ENCODE measurements around the gene INSR. TPM values are rescaled to one million over a fixed set of nuclear protein-coding genes. Genes with fewer than 3 reads are reported as not detected.
"Not testable (repeated sequence)": the region's sequence is repeated elsewhere in the genome, so short reads cannot be mapped to it uniquely, and the experiment has no call there.

Gene INSR
- total RNA-seq, 1 experiment from 2014 or later = 13.7 TPM

DNA sequence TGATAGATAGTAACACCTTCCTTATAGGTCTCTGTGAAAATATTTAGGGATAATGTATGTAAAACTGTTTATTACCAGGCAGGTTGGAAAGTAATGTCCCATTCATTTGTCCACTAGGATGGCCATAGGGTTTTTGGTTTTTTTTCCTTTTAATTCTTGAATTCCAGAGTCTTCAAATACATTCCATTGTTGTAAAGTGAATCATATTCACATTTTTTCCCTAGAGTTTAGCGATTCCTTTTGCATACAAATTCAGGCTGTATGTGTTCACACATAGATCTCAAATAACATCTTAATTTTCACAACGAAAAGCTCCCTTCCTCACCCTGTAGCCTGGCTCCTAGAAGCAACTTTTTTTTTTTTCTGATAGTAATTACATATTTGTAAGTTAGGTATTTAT is 226.5 kb downstream of the INSR start:
- Histone ChIP-seq H3K27ac (ENCODE audit: low read length) (no peak overlapping the region), H2AFZ (ENCODE audit: low read length) (no peak overlapping the region)

DNA sequence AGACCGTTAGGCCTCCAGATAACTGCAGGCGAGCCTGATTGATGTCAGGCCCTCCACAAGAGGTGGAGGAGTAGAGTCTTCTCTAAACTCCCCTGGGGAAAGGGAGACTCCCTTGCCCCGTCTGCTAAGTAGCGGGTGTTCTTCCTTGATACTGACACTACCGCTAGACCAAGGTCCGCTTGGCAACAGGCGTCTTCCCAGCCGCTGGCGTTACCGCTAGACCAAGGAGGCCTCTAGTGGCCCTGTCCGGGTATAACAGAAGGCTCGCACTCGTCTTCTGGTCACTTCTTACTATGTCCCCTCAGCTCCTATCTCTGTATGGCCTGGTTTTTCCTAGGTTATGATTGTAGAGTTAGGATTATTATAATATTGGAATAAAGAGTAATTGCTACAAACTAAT is 227.1 kb downstream of the INSR start:
- DNase-seq = not testable (repeated sequence)

More for the DNA sequence above, 226.5 kb downstream of the INSR start:
- H3K9ac ChIP-seq (ENCODE audit: low read length) = no peak overlapping the region
- H4K20me1 ChIP-seq (ENCODE audit: low read length) = no peaks in the 10 kb centered on the region
- intact Hi-C loops (cut with micrococcal nuclease) = no loop called here
- CTCF ChIA-PET = no interaction called here
- peaks cover 6% of the 10 kb centered on the region; the same call in 1 of the 2 replicates for H3K4me1 ChIP-seq (ENCODE audit: insufficient read depth, low read length)
- no peaks in the 10 kb centered on the region for H3F3A ChIP-seq (ENCODE audit: low read length, unreplicated experiment)
- H3K36me3 ChIP-seq (ENCODE audit: low read depth, low read length) = peaks cover 13% of the 10 kb centered on the region
- H3K4me3 ChIP-seq (ENCODE audit: low read length) = no peak overlapping the region
- no peak overlapping the region for H3K4me2 ChIP-seq (ENCODE audit: low read length)
- H3K79me2 ChIP-seq (ENCODE audit: low read length) = peaks cover 18% of the 10 kb centered on the region
- H3K9me3 ChIP-seq (ENCODE audit: low read length) = no peaks in the 10 kb centered on the region
- DNase-seq = no peak
- ATAC-seq = no peak
- TF ChIP-seq, protein P1, sequence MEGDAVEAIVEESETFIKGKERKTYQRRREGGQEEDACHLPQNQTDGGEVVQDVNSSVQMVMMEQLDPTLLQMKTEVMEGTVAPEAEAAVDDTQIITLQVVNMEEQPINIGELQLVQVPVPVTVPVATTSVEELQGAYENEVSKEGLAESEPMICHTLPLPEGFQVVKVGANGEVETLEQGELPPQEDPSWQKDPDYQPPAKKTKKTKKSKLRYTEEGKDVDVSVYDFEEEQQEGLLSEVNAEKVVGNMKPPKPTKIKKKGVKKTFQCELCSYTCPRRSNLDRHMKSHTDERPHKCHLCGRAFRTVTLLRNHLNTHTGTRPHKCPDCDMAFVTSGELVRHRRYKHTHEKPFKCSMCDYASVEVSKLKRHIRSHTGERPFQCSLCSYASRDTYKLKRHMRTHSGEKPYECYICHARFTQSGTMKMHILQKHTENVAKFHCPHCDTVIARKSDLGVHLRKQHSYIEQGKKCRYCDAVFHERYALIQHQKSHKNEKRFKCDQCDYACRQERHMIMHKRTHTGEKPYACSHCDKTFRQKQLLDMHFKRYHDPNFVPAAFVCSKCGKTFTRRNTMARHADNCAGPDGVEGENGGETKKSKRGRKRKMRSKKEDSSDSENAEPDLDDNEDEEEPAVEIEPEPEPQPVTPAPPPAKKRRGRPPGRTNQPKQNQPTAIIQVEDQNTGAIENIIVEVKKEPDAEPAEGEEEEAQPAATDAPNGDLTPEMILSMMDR (conservative IDR thresholded peaks at IDR 0.05; ENCODE audit: low read depth, low read length) = no peak
- no peak for TF ChIP-seq EZH2 (IDR thresholded peaks at IDR 0.05; ENCODE audit: low read length, unreplicated experiment)
- BruUV-seq (replicated peaks) = no TSS peak
- POLR2A ChIA-PET (ENCODE audit: unreplicated experiment) = interaction anchor here (0.6 kb wide), 1 partner anchor 34 kb away, joined by 3 read pairs; no protein-coding TSS in a partner anchor
- H3K9me2 ChIP-seq (replicated peaks; ENCODE audit: low read length) = no peaks in the 10 kb centered on the region
- H3K27me3 ChIP-seq (ENCODE audit: low read length) = no peaks in the 10 kb centered on the region

DNA sequence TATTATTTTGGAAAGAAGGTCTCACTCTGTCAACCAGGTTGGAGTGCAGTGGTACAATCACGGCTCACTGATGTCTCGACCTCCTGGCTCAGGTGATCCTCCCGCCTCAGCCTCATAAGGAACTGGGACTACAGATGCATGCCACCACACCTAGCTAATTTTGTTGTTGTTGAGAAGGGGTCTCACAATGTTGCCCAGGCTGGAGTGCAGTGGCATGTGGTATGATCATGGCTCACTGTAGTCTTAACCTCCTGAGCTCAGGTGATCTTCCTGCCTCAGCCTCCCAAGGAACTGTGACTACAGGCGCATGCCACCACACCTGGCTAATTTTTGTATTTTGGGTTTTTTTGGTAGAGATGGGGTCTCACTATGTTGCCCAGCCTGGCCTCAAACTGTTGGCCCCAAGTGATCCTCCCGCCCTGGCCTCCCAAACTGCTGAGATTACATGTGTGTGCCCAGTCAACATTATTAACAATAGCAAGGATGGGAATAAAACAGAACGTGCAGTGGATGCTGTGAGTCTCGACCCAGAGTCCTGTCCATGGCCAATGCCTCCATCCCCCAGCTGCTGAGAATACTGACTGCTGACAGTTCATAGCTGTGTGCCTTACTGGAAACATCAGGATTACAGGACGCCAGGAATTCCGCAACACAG is 230.3 kb downstream of the INSR start:
- H4K20me1 ChIP-seq (ENCODE audit: low read length) = no peaks in the 10 kb centered on the region
- H3K27me3 ChIP-seq (ENCODE audit: low read length) = no peaks in the 10 kb centered on the region
- H3K9me3 ChIP-seq (ENCODE audit: low read length) = no peaks in the 10 kb centered on the region
- H3K27ac ChIP-seq (ENCODE audit: low read length) = no peak overlapping the region
- no peaks in the 10 kb centered on the region for H3F3A ChIP-seq (ENCODE audit: low read length, unreplicated experiment)
- H3K36me3 ChIP-seq (ENCODE audit: low read depth, low read length) = no peaks in the 10 kb centered on the region
- intact Hi-C loops (cut with micrococcal nuclease) = no loop called here
- H3K9ac ChIP-seq (ENCODE audit: low read length) = no peak overlapping the region
- H3K4me2 ChIP-seq (ENCODE audit: low read length) = no peak overlapping the region
- H3K79me2 ChIP-seq (ENCODE audit: low read length) = no peaks in the 10 kb centered on the region
- CTCF ChIA-PET = no interaction called here
- no peaks in the 10 kb centered on the region for H3K4me1 ChIP-seq (ENCODE audit: insufficient read depth, low read length)
- DNase-seq (no peak), ATAC-seq (no peak)
- H3K9me2 ChIP-seq (replicated peaks; ENCODE audit: low read length) = no peaks in the 10 kb centered on the region
- H2AFZ ChIP-seq (ENCODE audit: low read length) = no peak overlapping the region
- no peak for TF ChIP-seq EZH2phosphoT487 (IDR thresholded peaks at IDR 0.05; ENCODE audit: borderline replicate concordance, low read length)
- TF ChIP-seq, protein P1 (conservative IDR thresholded peaks at IDR 0.05; ENCODE audit: low read depth, low read length) = no peak
- TF ChIP-seq EZH2 (IDR thresholded peaks at IDR 0.05; ENCODE audit: low read length, unreplicated experiment) = no peak
- BruUV-seq (replicated peaks) = no TSS peak
- POLR2A ChIA-PET (ENCODE audit: unreplicated experiment) = no interaction called here
- no peak overlapping the region for H3K4me3 ChIP-seq (ENCODE audit: low read length)

More for the DNA sequence above, 227.1 kb downstream of the INSR start:
- H3K27me3 ChIP-seq (ENCODE audit: low read length); CTCF ChIA-PET; H4K20me1 ChIP-seq (ENCODE audit: low read length); BruUV-seq (replicated peaks); H3K9ac ChIP-seq (ENCODE audit: low read length); H3K36me3 ChIP-seq (ENCODE audit: low read depth, low read length); H3F3A ChIP-seq (ENCODE audit: low read length, unreplicated experiment); H3K9me2 ChIP-seq (replicated peaks; ENCODE audit: low read length); ATAC-seq; intact Hi-C loops (cut with micrococcal nuclease); H3K27ac ChIP-seq (ENCODE audit: low read length); H2AFZ ChIP-seq (ENCODE audit: low read length); H3K9me3 ChIP-seq (ENCODE audit: low read length); H3K4me3 ChIP-seq (ENCODE audit: low read length); H3K4me1 ChIP-seq (ENCODE audit: insufficient read depth, low read length); H3K4me2 ChIP-seq (ENCODE audit: low read length): not testable (repeated sequence)
- H3K79me2 ChIP-seq (ENCODE audit: low read length) = peaks cover 18% of the 10 kb centered on the region
- POLR2A ChIA-PET (ENCODE audit: unreplicated experiment) = interaction anchor here (0.6 kb wide), 1 partner anchor 35 kb away, joined by 3 read pairs; no protein-coding TSS in a partner anchor
